Stimulated activated CD8-positive, alpha-beta memory T cell treated with anti-CD3 and anti-CD28 coated beads, Interleukin-2, amount 100 ng/mL, for 1 hour (primary cell): ENCODE measurements around the gene ADCYAP1R1.

Source experiments
- DNase-seq, 2 donors: peaks; one replicate each; pipeline ENCODE4 v3.0.0-alpha.2; 2020; ENCODE audit warnings: low read depth in 2 of 2

Gene ADCYAP1R1

GRCh38 chr7:31043051-31043471 is 9.0 kb upstream of the ADCYAP1R1 start:
- DNase-seq, result no peak

DNA sequence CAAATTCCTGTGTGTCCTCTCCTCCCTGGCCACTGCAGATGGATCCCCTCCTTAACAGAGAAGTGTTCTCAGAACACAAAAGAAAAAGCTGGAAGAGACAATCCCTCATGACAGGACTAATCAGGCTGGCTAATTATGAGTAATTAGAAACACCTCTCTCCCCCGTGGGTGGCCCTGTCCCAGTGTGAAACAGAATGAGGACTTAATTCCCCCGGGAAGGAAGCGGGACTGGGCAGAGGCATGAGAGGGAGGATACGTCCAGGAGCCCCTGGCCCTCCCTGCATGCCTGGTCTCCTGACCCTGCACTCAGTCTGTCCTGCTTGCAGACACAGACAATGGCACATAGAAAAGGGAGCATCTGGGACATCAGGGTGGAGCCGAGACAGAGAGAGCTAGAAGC is 7.6 kb upstream of the ADCYAP1R1 start:
- no peak for DNase-seq

GRCh38 chr7:31046723-31047122 is 5.4 kb upstream of the ADCYAP1R1 start:
- no peak for DNase-seq

- no peak for DNase-seq
Measured at GRCh38 chr7:31047313-31048146, 4.6 kb upstream of the ADCYAP1R1 start.

DNA sequence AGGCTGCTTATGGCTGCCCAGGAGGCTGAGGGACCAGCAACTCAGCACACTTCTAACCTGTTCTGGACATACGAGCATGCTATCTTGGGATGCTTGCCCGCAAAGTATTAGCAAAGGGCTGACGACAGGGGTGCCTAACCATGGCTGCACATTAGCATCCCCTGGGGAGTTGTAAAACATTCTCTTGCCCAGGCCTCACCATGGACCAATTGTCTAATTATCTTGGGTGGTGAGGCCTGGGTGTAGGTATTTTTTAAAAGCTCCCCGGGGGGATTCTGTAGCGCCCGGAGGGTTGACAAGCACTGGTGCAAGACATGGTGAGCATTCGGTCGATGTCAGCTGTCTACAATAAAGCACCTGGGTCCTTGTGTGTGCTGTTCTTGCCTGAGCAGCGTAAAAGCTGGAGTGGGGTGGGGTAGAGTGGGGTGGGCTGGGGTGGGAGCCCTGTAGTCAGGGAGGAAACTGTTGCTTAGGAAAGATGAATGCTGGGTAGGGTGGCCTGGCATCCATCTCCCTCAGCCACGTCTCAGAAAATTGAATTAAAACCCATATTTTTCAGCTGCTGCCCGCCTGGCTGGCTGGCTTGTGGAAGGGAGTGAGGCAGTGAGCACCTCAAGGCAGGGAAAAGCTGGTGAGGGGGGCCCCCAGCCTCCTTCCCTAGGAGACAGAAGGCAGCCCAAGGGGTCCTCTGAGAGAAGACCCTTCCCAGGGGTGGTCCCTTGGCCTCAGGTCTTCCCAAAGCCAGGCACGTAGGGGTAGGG is 2.9 kb upstream of the ADCYAP1R1 start:
- DNase-seq, result no peak

DNA sequence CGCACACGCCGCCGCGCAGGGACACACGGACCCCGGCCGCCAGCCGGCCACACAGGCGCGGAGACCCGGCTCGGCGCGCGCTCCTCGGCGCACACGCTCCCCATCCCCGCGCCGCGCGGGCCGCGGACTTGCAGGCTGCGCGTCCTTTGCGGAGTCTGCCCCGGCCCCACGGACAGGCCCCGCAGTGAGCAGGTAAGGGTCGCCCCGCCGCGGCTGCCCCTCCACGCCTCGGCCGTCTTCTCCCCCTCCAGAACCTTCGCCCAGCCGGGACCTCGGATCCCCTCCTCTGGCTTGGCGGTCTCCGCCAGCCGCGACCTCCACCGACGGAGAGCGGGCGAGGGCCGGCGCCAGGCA is 356 bp downstream of the ADCYAP1R1 start:
- DNase-seq, result no peak

- DNase-seq, result no peak
Measured at GRCh38 chr7:31052841-31053601, 913 bp downstream of the ADCYAP1R1 start.

DNA sequence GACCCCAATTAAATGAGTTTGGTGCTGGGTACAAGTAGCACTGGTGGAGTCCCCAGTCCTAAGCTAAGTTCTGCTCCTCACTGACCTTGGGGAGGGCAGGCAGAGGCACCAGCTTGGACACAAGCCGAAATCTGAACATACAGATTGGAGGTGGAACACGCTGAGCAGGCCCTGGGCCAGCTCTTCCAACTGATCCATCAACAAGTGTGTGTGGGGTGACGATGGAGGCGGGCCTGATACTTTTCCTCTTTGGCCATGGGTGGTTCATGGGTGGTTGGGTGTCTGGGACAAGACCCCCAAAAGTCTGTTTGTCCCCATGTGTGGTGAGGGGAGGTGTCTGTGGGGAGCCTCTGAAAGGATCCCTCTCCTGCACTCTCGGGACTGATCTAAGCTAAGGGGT is 1.9 kb downstream of the ADCYAP1R1 start:
- DNase-seq, result no peak

DNA sequence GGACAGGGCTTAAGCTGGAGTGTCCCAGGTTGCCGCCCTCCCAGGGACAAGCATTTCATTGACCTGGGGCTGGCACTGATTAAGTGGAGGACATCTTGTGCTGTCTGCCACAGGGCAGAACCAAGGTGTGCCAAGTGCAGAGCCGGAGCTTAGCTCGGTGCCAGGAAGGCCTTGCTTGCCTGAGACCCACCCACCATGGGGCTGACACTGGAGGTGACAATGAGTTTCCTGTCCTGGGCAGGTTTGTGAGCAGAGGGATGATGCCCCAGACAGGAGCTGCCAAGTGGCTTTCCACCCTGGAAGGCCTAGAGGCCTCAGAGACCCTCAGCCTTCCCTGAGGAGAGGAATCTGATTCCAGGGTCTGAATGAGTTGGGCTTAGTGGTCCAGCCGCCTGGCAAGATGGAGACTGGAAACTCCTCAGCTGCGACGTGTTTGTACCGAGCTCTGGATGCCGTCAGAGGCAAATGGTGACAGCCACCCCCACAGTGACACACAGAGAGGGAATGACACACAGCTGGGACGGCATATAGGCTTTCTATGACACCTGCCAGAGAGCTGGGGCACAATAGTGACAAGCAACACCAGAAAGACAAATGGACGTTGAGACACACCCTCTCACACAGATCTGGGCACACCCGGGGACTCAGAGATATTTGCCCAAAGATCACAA is 2.6 kb downstream of the ADCYAP1R1 start:
- no peak for DNase-seq

- DNase-seq, result no peak
Measured at GRCh38 chr7:31055471-31055870, 3.4 kb downstream of the ADCYAP1R1 start.

- DNase-seq, result no peak
Measured at GRCh38 chr7:31056775-31057346, 4.8 kb downstream of the ADCYAP1R1 start.

DNA sequence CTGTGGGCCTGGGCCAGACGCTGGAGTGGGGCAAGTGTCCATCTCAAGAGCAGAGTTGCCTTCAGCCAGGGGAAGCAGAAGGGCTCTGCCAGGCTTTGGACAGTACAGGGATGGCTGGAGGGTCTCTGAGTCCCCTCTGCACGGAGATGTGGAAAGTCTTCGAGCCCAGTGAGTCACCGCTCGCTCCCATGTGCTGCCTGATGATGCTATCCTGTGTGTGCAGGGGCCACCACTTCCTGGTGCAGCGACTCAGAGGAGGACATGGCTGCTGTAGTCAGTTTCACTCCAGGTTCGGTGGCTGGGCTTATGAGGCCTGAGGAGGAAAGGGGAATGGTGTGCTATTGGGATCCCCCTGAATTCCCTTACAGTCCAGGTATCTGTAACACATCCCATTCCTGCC is 6.0 kb downstream of the ADCYAP1R1 start:
- no peak for DNase-seq

- no peak for DNase-seq
Measured at GRCh38 chr7:31058688-31059087, 6.6 kb downstream of the ADCYAP1R1 start.

DNA sequence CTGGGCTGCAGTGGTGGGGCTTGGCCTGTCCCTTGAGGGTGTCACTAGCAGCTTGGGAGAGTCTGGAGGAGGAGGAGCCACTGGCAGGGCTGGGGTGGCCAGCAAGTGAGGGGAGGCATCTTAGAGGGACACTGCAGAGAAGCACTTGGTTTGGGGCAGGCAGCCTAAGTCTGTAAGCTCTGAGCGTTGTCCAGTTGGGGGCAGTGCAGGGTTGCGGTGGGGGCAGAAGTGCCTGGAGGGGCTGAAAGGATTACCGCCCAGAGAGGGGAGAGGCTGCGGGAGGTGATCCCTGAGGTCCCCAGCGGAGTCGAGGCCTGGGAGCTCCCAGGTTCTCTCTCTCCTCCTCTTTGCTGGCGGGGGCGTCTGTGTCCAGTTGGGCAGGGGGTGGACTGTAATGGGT is 7.4 kb downstream of the ADCYAP1R1 start:
- DNase-seq, result no peak

DNA sequence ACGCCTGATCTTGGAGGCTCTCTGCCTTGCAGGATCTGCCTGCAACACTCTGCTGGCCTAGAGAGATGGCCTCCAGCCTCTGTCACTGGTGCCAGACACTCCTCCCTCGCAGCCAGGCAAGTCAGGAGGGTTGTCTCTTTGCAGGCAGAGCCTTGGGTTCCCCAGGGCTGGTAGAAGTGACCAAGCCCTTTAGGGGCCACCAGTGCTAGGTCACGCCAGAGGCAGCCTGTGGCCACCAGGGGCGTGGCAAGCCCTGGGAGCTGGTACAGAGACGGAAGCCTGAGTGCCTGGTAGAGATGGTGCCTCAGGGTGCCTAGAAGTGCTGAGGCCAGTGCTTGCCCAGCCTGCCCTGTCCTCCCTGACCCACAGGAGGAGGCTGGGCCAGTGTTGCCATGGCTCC is 9.1 kb downstream of the ADCYAP1R1 start:
- no peak for DNase-seq

DNA sequence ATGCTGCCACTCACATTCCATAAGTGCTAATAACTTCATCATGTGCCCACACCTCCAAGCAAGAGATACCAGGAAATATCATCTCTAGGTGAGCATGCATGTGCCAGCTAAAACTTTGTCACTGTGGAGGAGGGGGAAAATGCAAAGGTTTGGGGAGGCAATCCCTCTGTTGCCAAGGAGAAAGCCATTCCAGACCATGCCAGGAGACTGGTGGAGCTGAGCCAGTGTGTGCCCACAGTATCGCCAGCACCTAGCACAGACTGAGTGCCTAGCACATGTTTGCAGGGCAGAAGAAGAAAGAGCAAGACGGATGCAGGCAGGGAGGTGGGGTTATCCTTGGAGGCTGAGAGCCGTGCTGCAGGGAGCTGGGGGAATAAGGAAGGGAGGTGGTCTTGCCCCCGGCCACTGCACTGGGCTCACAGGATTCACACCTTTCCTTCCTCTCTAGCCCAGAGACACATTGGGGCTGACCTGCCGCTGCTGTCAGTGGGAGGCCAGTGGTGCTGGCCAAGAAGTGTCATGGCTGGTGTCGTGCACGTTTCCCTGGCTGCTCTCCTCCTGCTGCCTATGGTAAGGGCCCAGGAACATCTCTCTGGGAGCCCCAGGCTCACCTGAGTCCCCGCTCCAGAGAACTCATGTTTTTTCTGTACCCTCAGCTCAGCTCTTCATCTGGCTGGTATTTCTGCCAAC is 10.8 kb downstream of the ADCYAP1R1 start:
- DNase-seq, result no peak

DNA sequence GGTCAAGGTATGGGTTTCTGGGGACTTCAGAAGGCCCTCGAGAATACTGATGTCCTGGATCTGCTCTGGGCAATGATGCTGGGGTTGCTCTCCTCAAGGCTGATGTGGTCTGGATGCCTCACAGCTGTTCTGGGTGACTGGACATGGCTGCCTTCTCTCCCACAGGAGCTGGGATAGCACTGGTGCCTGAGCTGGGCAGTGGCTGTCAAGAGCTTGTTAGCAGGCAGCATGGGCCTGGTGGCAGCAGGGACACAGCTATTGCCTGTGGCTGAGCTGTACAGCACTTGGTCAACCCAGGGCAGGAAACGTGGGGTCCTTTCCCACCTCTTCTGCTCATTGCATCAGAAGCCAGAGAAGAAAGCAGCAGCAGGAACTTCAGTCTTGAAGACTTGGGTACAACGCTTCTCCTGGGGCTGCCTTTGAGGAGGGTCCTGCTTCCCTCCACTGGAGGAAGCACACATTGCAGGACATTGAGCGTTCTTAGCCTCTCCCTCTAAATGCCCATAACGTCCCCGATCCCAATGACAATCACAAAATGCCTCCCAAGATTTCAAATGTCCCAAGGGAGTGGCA is 13.0 kb downstream of the ADCYAP1R1 start:
- DNase-seq, result no peak

GRCh38 chr7:31065840-31066239 is 13.7 kb downstream of the ADCYAP1R1 start:
- DNase-seq, result no peak

DNA sequence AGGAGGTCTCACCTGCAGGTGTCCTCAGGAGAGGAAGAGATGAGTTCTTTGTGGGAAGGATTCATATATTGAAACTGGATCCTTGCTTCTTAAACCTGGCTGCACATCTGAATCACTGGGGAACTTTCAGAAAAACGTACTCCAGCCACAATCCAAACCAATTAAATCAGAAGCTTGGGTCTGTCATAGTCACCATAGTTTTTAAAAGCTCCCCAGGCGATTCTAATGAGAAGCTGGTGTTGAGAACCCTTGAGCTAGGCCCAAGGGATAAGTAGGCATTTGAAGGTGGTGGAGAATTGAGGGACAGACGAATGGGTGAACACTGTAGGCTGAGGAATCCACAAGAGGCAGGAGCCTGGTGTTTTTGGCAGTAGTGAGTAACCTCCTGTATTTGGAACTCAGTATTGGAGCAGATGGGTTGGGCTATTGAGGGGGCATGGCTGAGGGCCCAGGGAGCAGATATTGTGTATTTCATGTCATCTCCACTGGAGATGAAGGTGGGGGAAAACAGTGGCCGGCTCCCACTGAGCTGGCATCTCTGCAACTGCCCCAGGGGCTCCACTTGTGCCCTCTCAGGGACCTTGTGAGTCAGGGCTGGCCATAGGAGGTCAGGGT is 14.5 kb downstream of the ADCYAP1R1 start:
- no peak for DNase-seq

DNA sequence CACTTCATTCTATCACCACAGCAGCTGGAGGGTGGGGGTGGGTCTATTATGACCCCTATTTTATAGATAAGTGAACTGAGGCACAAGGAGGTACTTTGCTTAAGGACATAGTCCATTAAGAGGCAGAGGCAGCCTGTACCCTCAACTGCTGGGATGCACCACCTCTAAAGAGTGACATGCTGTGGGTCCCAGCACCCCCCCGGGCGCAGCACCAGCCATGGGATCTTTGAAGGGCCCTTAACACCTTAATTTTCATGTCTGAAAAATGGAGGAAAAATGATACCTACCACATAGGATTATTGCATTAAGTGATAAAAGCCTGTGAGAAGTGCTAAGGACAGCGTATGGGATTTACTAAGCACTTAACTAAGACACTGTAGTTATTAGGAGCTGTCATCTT is 15.4 kb downstream of the ADCYAP1R1 start:
- DNase-seq, result no peak
